K562 (cell line): ENCODE measurements around the gene ETS1. TPM values are rescaled to one million over a fixed set of nuclear protein-coding genes. Genes with fewer than 3 reads are reported as not detected.

Experiments used
- ATF1 ChIP-seq, 2 experiments: fragments of 450-650 bp in 1 of 2; IDR thresholded peaks; 2 replicates each; pipeline ENCODE4 v1.6.1; 2016; ENCODE audit warnings: missing compliant biosample characterization in 1 of 2, missing genetic modification characterization in 1 of 2
- CHD7 ChIP-seq: fragments of 200-600 bp; sonication (generic); IDR thresholded peaks from one replicate; pipeline ENCODE4 v1.6.1; 2012; ENCODE audit warnings: mild to moderate bottlenecking, low read depth, low read length, inconsistent platforms
- NFXL1 ChIP-seq: fragments of 450-650 bp; formaldehyde crosslinking; IDR thresholded peaks from 2 replicates; pipeline ENCODE4 v1.4.0; 2021; ENCODE audit warnings: mild to moderate bottlenecking
- POLR2G ChIP-seq: fragments of 200-400 bp; formaldehyde crosslinking; IDR thresholded peaks from 2 replicates; pipeline ENCODE4 v1.6.1; 2017; ENCODE audit warnings: low read depth, mild to moderate bottlenecking, antibody characterized with exemption, low read length, moderate library complexity
- ZBTB7A ChIP-seq: IDR thresholded peaks from 2 replicates; pipeline ENCODE4 v1.6.1; 2011; ENCODE audit warnings: low read depth, mild to moderate bottlenecking, low read length, moderate library complexity, borderline replicate concordance; ENCODE audit not compliant: control insufficient read depth
- polyA plus RNA-seq, 8 experiments: library from polyadenylated mRNA; depleted of rRNA in 4 of 8; stranded (reverse) in 5 of 8; unstranded in 3 of 8; fragments of >200 nt; fragmentation: Nextera tagmentation in 2 of 8; fragmentation: Illumina TruSeq in 1 of 8; extraction: Ambion mirVana in 2 of 8; extraction: Trizol in 1 of 8; gene quantifications; 2 replicates each; pipeline versions ENCODE4 v1.2.1 to v1.2.3, GENCODE V29; 2011 to 2014; ENCODE audit warnings: inconsistent platforms in 1 of 8, missing spikeins in 1 of 8
- total RNA-seq, 7 experiments: library from RNA; depleted of rRNA in 6 of 7; stranded (reverse); fragments of >200 nt in 6 of 7; fragmentation: Illumina TruSeq in 2 of 7; extraction: Trizol in 2 of 7; gene quantifications; 2 replicates each; pipeline versions ENCODE4 v1.2.1 to v1.2.3, GENCODE V29; 2011 to 2021; ENCODE audit warnings: low replicate concordance in 1 of 7

The ETS1 gene
- total and polyA plus RNA-seq, 9 of the 15 experiments (the other 6 are each of a cell fraction or from before 2014, with no cell fraction given) = 0.04 to 1.4 (median 0.23) TPM

- TF ChIP-seq CHD7 (no peak), ZBTB7A (no peak), NFXL1 (no peak), ATF1 (CRISPR knock-in tag; IDR thresholded peaks at IDR 0.05) (no peak), ATF1 (tag; IDR thresholded peaks at IDR 0.05) (no peak), POLR2G (no peak)
Measured at GRCh38 chr11:128509621-128510389, 77.6 kb downstream of the ETS1 start (continued).
